GM19372 (cell line): ENCODE measurements around the gene ASIC3.
"Not testable (repeated sequence)": the region's sequence is repeated elsewhere in the genome, so short reads cannot be mapped to it uniquely, and the experiment has no call there.

Experiments used
- ATAC-seq: cut with Tn5 transposase; IDR thresholded peaks from one replicate; pipeline ENCODE4 v1.9.1; 2021; ENCODE audit warnings: mild to moderate bottlenecking, low read depth, moderate library complexity; ENCODE audit not compliant: unreplicated experiment

Gene ASIC3

GRCh38 chr7:151031011-151031410 is 17.3 kb upstream of the ASIC3 start:
- ATAC-seq = no peak

DNA sequence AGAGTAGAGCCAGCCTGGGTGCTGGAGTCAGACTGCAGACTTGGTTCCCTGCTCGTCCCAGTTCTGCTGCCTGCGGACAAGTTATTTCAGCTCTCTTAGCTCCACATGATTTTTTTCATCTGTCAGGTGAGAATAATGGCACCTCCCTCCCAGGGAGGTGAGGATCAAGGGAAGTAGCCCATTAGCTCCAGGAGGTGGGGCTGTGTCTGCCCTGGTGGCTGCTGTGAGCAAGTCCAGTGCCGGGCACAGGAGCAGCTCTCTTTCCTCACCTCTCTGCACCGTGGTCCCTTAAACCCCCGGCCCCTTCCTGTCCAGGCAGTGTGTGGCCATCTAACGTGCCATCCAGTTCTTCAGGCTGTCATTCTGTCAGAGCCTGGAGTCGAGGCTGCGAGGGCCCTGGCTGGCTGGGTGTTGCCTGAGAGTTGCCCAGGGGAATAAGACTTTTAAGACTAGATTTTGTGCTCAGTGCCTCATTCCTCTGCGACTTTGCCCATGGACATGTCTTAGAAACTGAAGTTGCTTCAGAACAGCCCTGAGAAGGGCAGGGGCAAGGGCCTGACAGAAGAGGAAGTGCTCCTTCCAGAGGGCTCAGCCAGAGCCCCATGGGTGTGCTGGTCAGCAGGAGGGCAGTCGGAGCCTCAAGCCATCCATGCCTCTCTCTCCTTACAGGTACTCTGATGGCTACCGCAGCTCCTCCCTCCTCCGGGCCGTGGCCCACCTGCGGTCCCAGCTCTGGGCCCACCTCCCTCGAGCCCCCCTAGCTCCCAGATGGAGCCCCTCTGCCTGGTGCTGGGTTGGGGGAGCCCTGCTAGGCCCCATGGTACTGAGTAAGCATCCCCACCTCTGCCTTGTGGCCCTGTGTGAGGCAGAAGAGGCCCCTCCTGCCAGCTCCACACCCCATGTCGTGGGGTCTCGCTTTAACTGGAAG is 15.1 kb upstream of the ASIC3 start:
- ATAC-seq = no peak

DNA sequence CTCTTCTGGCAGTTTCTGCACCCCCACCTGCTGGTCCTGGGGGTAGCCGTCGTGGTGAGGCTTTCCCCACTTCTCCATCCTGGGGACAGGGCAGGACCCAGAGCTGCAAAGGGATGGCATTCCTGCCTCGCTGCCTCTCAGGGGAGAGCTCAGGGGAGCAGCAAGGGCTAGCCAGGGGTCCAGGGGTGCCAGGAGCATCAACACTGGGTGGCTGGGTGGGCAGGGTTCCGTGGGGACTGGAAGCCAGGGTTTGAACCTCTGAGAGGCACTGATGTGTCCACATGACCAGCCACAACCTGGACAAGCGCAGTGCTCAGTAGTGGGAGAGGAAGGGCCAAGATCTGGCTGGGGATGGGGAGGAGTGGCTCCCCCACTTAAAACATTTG is 14.5 kb upstream of the ASIC3 start:
- no peak for ATAC-seq

DNA sequence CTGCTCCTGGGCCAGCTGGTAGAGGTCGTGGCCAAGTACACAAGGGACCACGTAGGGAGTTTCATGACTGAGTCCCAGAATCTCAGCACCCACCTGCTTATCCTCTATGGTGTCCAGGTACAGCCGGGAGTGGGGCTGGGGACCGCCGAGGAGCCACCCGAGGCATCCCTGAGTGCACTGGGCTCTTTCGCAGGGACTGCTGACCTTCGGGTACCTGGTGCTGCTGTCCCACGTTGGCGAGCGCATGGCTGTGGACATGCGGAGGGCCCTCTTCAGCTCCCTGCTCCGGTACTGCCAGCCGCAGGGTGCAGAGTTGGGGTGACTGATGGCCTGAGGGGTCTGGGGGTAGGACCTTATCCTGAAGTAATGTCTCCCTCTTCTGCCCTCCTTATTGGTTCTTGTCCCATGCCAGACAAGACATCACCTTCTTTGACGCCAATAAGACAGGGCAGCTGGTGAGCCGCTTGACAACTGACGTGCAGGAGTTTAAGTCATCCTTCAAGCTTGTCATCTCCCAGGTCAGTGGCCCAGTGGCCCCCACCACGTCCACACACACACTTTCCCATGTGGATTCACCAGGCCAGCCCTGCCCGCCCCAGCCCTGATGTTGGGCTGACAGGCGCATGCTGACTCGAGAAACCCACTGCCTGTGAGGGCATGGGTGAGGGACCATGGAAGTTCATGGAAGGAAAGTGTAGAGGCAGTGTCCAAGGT is 13.9 kb upstream of the ASIC3 start:
- ATAC-seq = no peak

GRCh38 chr7:151035026-151035717 is 13.2 kb upstream of the ASIC3 start:
- no peak for ATAC-seq

GRCh38 chr7:151035902-151036301 is 12.4 kb upstream of the ASIC3 start:
- no peak for ATAC-seq

GRCh38 chr7:151038951-151039849 is 9.1 kb upstream of the ASIC3 start:
- ATAC-seq = no peak

- no peak for ATAC-seq
Measured at GRCh38 chr7:151039850-151040548, 8.3 kb upstream of the ASIC3 start.

DNA sequence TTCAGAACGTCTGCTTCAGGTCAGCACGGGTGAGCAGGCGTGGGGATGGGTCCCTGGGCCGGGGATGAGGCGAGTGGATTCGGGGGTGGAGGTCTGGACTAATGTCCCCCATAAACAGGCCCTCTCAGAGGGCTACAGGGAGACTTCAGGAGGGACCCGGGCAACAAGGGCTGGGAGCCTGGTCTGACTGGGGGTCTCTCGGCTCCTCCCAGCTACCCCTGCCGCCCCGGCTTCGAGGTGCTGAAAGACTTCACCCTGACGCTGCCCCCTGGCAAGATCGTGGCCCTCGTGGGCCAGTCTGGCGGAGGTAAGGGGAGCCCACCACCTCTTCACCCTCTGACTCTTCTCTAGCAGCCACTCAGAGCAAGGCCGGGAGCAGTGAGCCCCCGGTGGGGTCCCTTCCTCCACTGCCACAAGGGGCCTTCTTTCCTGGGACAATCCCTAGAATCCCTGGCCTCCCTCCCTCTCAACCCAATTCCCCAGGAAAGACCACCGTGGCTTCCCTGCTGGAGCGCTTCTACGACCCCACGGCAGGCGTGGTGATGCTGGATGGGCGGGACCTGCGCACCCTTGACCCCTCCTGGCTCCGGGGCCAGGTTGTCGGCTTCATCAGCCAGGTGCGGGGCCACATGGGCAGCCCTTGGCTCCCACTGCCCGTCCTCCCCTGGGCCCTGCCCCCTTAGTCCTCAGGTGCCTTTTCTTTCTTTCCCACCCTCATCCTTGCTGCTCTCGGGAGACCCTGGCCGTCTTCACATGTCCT is 7.5 kb upstream of the ASIC3 start:
- ATAC-seq = no peak

GRCh38 chr7:151043449-151043848 is 4.9 kb upstream of the ASIC3 start:
- ATAC-seq = not testable (repeated sequence)

GRCh38 chr7:151043959-151044358 is 4.4 kb upstream of the ASIC3 start:
- no peak for ATAC-seq

DNA sequence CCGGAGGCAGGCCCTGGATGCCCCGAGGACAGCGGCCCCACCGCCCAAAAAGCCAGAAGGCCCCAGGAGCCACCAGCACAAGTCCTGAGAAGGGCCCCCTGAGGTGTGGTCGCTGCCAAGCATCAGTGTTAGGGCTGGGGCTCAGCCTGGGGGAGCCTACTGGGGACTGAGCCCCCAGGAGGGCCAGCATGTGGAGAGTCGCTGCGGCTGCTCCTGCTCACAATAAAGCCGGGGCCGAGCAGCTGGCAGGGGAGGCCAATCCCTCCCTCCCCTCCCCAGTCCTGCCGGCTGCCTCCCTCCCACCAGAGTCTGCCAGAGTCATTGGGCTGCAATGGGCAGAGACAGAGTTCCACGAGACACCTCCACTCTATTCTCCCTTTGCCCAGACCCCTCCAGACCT is 3.1 kb upstream of the ASIC3 start:
- ATAC-seq = no peak

- no peak for ATAC-seq
Measured at GRCh38 chr7:151045967-151046366, 2.4 kb upstream of the ASIC3 start.

- no peak for ATAC-seq
Measured at GRCh38 chr7:151046603-151047573, 1.4 kb upstream of the ASIC3 start.

DNA sequence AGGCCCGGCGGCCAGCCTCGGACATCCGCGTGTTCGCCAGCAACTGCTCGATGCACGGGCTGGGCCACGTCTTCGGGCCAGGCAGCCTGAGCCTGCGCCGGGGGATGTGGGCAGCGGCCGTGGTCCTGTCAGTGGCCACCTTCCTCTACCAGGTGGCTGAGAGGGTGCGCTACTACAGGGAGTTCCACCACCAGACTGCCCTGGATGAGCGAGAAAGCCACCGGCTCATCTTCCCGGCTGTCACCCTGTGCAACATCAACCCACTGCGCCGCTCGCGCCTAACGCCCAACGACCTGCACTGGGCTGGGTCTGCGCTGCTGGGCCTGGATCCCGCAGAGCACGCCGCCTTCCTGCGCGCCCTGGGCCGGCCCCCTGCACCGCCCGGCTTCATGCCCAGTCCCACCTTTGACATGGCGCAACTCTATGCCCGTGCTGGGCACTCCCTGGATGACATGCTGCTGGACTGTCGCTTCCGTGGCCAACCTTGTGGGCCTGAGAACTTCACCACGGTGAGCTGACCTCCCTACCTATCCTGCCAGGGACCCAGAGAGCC is 656 bp downstream of the ASIC3 start:
- ATAC-seq = no peak

DNA sequence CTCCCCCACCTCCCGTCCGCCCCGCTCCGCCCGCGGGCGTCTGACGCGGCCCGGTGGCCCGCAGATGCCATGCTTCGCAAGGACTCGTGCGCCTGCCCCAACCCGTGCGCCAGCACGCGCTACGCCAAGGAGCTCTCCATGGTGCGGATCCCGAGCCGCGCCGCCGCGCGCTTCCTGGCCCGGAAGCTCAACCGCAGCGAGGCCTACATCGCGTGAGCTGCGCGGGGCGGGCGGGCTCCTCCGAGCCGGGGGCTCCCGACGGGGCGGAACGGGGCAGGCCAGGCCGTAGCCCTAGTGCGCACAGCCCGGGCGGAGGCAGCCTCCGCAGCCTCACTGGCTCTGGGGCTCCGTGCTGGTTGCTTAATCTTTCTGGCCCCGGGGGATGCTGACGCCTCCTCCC is 2.8 kb downstream of the ASIC3 start:
- ATAC-seq = no peak

DNA sequence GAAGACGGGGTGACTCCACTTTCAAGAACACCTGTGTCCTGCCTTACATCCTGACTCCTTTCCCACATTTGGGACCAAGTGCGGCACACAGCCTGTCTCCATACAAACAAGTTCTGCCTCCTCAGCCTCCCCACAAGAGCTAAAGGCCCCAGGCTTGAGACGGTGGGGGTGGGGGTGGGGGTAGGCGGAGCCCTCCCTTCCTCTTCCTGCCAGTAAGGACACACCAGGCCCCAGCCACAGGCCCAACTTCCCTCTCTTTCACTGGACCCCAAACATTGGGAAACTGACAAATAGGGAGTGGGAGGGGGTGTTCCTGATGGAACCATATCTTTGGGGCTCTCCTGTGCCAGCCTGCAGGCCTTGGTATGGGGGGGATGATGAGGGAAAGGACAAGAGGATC is 4.8 kb downstream of the ASIC3 start:
- ATAC-seq = no peak
